ENCODE data around the gene CHST3. TPM values are rescaled to one million over a fixed set of nuclear protein-coding genes. Genes with fewer than 3 reads are reported as not detected.

CHST3 gene
- total RNA-seq, 1 experiment from 2014 or later: 10.0 TPM

DNA sequence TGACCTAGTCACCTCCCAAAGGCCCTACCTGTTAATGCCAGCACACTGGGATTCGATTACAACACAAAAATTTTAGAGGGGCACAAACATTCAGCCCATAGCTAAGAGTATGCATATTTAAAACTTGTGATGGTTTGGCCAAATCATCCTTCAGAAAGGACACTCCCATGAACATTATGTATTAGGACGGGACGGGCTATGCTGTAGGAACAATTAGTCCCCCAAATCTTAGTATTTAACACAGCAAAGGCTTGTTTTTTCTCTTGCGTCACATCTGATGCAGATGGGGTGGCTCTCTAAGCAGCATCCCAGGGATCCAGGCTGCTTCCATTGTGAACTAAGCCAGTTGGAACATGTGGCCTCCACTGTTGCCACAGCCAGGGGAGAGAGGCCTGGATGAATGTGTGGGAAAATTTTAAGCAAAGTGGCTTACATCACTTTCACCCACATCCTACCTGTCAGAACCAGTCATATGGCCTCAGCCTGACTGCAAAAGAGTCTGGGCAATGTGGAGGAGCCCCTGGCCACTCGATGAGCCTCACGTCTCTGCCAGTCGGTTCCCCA lies 26.6 kb downstream of the CHST3 start:
- POLR2A ChIA-PET (ENCODE audit: low non-redundant PET): no interaction called here

DNA sequence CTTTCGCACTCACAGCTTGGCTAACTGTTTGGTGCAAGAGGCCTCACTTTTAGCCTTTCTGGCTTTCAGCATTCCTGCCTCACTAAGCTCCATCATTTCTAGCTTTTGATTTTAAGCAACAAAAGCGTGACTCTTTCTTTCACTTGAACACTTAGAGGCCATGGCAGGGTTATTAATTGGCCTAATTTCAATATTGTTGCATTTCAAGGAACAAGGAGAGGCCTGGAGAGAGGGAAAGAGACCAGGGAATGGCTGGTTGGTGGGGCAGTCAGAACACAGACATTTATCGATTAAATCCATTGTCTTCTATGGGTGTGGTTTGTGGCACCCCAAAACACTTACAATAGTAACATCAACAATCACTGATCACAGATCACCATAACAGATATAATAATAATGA lies 31.3 kb downstream of the CHST3 start:
- Histone ChIP-seq H3K27ac (ENCODE audit: low read depth, low read length, poor library complexity, severe bottlenecking) (no peak overlapping the region), H3K36me3 (ENCODE audit: insufficient read depth, low read length, poor library complexity, severe bottlenecking) (no peaks in the 10 kb centered on the region), H3K27me3 (replicated peaks; ENCODE audit: insufficient read depth, low read depth, low read length, poor library complexity) (no peaks in the 10 kb centered on the region), H3K4me3 (ENCODE audit: low read depth, low read length, poor library complexity, severe bottlenecking) (no peak overlapping the region), H3K9me3 (ENCODE audit: low read depth, low read length, poor library complexity, severe bottlenecking) (no peaks in the 10 kb centered on the region), H3K4me1 (ENCODE audit: insufficient read depth, low read length, poor library complexity, severe bottlenecking) (peaks cover 19% of the 10 kb centered on the region)
- TF ChIP-seq, protein P1, sequence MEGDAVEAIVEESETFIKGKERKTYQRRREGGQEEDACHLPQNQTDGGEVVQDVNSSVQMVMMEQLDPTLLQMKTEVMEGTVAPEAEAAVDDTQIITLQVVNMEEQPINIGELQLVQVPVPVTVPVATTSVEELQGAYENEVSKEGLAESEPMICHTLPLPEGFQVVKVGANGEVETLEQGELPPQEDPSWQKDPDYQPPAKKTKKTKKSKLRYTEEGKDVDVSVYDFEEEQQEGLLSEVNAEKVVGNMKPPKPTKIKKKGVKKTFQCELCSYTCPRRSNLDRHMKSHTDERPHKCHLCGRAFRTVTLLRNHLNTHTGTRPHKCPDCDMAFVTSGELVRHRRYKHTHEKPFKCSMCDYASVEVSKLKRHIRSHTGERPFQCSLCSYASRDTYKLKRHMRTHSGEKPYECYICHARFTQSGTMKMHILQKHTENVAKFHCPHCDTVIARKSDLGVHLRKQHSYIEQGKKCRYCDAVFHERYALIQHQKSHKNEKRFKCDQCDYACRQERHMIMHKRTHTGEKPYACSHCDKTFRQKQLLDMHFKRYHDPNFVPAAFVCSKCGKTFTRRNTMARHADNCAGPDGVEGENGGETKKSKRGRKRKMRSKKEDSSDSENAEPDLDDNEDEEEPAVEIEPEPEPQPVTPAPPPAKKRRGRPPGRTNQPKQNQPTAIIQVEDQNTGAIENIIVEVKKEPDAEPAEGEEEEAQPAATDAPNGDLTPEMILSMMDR (conservative IDR thresholded peaks at IDR 0.05; ENCODE audit: low read depth, low read length): no peak
- TF ChIP-seq EZH2 (IDR thresholded peaks at IDR 0.05; ENCODE audit: borderline replicate concordance, low read depth, low read length, poor library complexity, severe bottlenecking): no peak
- no peak for DNase-seq (ENCODE audit: low spot score)
- intact Hi-C loops (cut with micrococcal nuclease; ENCODE audit: unreplicated experiment): no loop called here
- no TSS peak for BruUV-seq (replicated peaks)
- ChIA-PET CTCF (no interaction called here), POLR2A (ENCODE audit: low non-redundant PET) (no interaction called here)

More for the DNA sequence above, 26.6 kb downstream of the CHST3 start:
- no peaks in the 10 kb centered on the region for H3K27me3 ChIP-seq (replicated peaks; ENCODE audit: insufficient read depth, low read depth, low read length, poor library complexity)
- no peaks in the 10 kb centered on the region for H3K4me1 ChIP-seq (ENCODE audit: insufficient read depth, low read length, poor library complexity, severe bottlenecking)
- BruUV-seq (replicated peaks): no TSS peak
- H3K4me3 ChIP-seq (ENCODE audit: low read depth, low read length, poor library complexity, severe bottlenecking): no peak overlapping the region
- H3K27ac ChIP-seq (ENCODE audit: low read depth, low read length, poor library complexity, severe bottlenecking): no peak overlapping the region
- no peaks in the 10 kb centered on the region for H3K36me3 ChIP-seq (ENCODE audit: insufficient read depth, low read length, poor library complexity, severe bottlenecking)
- no peaks in the 10 kb centered on the region for H3K9me3 ChIP-seq (ENCODE audit: low read depth, low read length, poor library complexity, severe bottlenecking)
- DNase-seq (ENCODE audit: low spot score): no peak
- TF ChIP-seq, protein P1 (conservative IDR thresholded peaks at IDR 0.05; ENCODE audit: low read depth, low read length): no peak
- TF ChIP-seq EZH2 (IDR thresholded peaks at IDR 0.05; ENCODE audit: borderline replicate concordance, low read depth, low read length, poor library complexity, severe bottlenecking): no peak
- intact Hi-C loops (cut with micrococcal nuclease; ENCODE audit: unreplicated experiment): no loop called here
- CTCF ChIA-PET: no interaction called here

DNA sequence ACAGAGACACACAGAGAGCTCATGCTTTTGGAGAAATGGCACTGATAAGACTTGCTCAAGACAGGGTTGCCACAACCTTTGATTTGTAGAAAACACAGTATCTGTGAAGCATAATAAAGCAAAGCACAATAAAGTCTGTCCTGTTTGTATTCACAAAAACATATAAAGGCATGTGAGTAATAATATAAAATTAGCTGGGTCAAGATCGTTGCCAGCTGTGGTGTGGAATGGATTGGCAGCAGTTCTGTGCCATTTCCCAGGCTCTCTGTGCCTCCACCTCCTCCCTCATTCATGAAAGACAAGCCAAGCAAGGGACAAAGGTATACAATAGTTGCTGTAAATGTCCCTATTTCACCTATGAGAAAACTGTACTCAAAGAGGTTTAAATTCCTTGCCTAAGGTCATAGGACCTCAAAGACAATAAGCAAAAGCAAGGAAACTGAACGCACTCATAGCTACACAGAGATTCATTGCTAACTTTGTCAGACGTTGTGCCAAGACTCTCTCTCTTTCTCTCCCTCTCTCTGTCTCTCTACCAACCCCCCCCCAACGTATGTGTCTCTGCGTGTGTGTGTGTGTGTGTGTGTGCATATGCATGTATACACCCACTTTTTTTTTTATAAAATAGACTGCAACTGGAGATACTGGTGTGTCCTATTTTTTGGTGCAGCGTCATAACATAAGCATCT lies 31.8 kb downstream of the CHST3 start:
- Histone ChIP-seq H3K36me3 (ENCODE audit: insufficient read depth, low read length, poor library complexity, severe bottlenecking) (no peaks in the 10 kb centered on the region), H3K27ac (ENCODE audit: low read depth, low read length, poor library complexity, severe bottlenecking) (no peak overlapping the region), H3K27me3 (replicated peaks; ENCODE audit: insufficient read depth, low read depth, low read length, poor library complexity) (no peaks in the 10 kb centered on the region), H3K4me3 (ENCODE audit: low read depth, low read length, poor library complexity, severe bottlenecking) (no peak overlapping the region), H3K4me1 (ENCODE audit: insufficient read depth, low read length, poor library complexity, severe bottlenecking) (peaks cover 19% of the 10 kb centered on the region), H3K9me3 (ENCODE audit: low read depth, low read length, poor library complexity, severe bottlenecking) (no peaks in the 10 kb centered on the region)
- no peak for TF ChIP-seq EZH2 (IDR thresholded peaks at IDR 0.05; ENCODE audit: borderline replicate concordance, low read depth, low read length, poor library complexity, severe bottlenecking)
- TF ChIP-seq, protein P1 (conservative IDR thresholded peaks at IDR 0.05; ENCODE audit: low read depth, low read length): no peak
- ChIA-PET CTCF (no interaction called here), POLR2A (ENCODE audit: low non-redundant PET) (no interaction called here)
- BruUV-seq (replicated peaks): no TSS peak
- intact Hi-C loops (cut with micrococcal nuclease; ENCODE audit: unreplicated experiment): no loop called here
- no peak for DNase-seq (ENCODE audit: low spot score)

All from A673 (cell line).